HG03196 (cell line): ENCODE results near the gene DIP2C.
"Not testable (repeated sequence)": the region's sequence is repeated elsewhere in the genome, so short reads cannot be mapped to it uniquely, and the experiment has no call there.

ENCODE experiments used
- ATAC-seq: cut with Tn5 transposase; IDR thresholded peaks from one replicate; pipeline ENCODE4 v1.9.1; 2021; ENCODE audit not compliant: unreplicated experiment

Gene DIP2C

DNA sequence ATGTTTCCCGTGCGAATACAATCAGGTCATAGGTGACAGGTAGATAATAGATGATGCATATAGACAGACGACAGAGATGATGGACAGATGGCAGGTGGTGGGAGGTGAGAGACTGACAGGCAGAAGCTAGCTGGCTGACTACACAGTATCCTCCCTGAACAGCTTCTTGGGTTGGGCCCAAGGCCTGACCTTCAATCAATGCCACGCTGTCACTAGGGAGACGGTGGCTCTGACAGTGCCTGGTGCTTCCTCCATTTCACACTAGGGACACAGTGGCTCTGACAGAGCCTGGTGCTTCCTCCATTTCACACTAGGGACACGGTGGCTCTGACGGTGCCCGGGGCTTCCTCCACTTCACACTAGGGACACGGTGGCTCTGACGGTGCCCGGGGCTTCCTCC lies 200.1 kb downstream of the DIP2C start:
- ATAC-seq, result no peak

DNA sequence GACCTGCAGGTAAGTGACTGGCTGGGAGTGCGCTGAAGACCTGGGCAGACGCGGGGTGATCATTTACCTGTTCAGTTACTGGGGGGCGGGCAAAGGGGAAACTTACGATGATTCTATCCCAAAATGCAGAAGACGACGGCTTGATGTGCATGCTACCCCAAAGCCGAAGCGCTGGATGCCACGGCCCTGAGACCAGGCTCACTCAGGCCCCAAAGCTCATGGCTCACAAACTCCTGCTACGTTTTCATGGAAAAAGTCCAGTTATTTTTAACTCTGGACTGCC lies 200.6 kb downstream of the DIP2C start:
- no peak for ATAC-seq

DNA sequence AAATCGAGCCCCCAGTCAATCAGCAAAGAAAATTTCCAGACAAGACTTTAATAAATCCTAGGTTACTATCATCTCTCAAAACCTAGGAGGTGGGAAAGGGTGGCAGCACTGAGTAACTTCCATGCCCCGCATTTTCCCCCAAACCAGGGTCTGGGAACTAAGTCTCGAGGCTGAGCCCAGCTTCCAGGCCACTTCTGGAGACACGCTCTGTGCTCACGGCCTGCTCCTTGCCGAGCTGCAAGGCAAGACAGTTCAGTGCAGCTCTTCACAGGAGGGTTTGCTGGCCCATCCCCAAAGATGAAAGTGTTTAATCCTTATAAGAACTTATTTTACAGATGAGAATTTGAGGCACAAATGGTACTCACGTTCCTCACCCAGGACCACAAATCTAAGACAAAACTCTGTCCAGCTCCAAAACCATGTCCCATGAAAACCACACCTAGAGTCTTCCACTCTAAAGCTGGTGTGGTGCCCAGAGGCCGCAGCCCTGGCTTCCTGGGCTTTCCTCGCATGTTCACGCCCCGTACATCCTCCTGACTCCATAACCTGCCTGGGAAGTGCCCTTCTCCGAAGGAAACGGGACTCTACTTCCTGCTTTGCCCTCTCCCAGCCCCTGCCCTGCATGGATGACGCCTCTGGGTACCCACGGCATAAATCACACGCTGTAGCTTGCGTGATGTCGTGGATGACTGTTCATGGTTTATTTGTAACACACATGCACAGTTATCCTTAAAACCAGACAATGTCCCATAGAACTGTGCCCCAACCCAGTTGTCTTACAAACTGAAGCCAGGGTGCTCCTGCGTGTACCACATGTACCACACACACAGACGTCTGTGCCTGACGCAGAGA lies 201.2 kb downstream of the DIP2C start:
- no peak for ATAC-seq

DNA sequence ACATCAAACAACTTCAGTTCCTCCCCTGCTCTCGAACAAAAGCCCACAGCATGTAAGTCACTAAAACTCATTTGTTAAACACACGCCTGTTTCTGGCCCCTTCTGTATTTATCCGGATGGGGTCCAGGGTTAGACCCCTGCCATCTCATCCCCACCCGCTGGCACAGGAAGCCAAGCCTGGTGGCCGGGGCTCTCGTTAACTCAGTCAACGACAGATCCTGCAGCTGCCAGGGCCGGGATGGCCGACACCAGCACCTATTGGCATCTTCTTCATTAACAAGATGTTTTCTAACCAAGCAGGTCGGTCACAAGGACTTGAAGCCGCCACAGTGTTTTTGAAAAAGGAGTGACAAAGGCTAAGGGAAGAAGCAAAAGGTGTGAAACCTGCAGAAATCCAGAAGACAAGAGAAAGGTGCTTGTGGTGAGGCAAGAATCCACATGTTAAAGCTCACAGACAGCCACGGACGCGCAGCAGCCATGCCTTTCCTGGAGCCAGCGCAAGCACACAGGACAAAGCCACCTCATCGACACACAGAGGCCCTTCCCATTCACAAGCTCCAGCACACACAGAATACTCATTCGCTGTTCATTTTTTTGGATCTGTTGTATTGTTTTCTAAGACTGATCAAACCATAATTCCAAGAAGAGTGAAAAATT lies 202.7 kb downstream of the DIP2C start:
- ATAC-seq, result no peak

DNA sequence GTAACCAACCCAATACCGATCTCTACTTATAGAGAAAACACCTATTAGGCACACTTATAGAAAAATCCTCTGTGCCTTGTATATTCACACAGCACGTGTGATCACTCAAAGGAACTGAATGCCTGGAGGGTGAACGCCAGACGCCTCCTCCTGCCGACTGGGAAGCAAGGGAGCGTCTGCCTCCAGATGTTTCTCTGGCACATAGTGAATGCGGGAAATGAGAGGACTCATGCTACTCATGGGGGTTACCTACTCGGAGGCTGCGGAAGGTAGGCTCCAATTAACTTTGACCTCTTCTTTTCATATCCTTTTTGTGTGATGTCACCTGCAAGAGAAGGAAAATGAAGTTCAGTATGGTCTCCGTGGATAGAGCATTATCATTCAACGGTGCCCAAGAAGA lies 203.3 kb downstream of the DIP2C start:
- no peak for ATAC-seq

DNA sequence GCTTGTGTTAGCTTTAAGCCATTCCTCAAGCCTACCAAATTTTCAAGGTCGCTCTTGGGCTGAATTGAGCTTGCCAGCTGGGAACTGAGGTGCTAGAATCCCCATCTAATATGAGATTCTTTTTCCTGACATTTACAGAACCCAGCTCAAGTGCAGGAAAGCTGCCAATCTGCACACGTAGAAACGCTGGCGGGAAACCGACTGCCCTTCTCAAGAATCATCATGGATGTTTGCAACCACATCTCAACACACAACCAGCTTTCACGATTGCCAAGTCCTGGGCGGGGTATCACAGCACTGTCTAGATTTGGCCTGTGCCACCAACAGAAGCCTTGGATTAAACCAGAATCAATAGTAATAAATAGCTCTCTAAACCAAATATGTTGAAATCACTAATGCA lies 203.7 kb downstream of the DIP2C start:
- ATAC-seq, result no peak

DNA sequence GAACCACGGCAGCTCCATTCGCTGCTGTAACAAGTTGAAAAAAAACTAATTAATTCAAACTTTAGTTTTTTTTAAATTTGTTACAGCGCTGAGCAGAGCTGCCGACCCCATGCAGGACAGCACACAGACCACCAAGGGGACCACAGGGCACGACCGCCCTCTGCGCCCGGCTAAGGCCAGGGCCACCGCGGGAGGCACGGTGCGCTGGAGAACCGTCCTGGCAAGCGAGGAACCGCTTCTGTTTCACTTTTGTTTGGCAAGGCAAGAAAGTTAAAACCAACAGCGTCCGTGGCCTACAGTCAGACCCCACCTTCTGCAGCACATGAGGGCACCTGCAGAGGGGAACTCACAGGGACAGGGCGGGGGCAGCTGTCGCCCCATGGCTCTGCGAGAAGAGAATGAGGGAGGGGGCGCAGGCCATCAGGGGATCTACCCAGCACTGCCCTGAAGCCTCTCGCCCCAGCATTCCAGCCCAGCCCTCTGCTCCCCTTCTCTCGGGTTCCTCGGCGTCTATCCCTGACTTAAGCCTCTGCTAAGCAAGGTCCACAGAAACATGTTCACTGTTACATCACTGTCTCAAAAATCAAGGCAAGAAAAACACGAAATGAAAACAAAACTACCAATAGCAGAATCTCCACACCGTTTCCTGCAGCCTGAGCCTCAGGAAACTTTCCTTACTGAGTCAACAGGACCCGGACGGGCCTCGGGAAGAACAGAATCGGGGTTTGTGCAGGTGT lies 204.4 kb downstream of the DIP2C start:
- no peak for ATAC-seq

DNA sequence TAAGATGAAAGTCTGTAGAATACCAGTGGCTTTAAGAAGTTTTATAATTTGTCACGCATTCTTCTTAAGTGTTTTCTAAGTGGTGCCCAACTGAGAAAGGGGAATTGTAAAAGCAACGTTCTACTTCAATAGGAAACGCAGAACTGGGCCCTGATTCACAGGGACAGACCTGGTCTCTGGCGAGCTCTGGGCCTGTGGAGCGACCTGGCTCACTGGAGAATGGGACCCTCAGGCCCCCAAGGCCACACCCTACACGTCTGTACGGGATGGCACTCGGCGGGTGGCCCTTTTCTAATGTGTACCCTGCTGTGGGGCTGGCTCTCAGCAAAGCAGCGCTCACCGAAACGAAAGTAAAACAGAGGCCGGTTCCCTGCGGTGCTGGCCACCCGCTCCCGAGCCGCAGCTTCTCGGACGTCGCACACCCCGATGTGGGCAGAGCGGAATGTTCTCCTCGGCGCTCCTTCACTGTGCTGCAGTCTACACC lies 205.0 kb downstream of the DIP2C start:
- ATAC-seq, result no peak

DNA sequence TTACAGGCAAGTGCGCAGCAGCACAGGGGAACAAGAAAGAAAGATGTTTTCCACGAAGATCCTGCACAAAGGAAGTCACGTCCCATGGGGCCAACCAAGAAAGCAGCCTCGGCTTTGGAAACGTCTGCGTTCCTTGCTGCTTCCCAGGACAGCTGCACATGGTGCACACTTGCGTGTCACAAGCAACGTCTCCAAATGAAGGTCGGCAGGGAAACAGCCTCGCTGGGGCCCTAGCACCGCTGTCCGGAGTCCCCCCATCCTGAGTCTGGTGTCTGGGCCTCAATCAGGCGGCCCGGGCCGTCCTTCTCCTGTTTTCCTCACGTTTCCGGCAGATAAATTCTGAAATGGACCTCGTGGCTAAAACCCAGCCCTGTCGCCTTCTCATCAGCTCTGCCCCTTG lies 206.2 kb downstream of the DIP2C start:
- ATAC-seq, result no peak

DNA sequence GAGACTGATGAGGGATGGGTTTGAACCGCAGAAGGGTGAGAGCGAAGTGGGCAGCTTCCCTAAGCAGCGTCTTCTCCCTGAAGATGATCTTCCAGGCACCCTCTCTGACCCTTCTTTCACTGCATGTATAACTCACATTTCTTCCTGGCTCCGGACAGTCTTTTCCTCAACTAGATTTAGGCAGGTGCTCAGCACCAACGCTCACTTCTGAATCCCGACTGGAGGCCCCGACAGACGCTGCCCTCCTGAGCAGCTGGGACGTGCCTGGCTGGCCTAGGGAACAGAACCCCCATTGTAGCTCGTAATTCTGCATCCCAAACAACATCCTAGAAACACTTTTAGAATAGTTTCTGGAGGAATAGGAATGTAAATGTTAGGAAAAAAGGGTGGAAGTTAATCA lies 206.6 kb downstream of the DIP2C start:
- ATAC-seq, result no peak

DNA sequence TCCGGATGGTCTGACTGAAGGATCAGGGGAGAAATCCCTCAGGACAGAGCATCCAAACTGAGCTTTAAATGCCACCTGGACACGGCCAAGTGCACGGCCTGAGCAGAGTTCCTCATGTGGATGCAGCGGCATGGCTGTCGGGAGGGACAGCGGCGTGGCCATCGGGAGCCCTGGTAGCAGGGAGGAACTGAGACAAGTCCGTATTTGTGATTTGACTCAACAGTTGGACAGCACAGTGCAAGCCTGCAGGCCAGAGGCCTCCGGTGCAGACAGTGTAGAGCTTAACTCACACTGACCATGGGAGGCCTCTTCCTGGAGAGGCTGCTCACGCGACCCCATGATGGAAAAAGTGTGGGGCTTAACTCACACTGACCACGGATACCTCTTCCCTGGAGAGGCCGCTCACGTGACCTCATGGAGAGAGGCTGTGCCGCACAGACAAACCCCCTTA lies 207.4 kb downstream of the DIP2C start:
- no peak for ATAC-seq

DNA sequence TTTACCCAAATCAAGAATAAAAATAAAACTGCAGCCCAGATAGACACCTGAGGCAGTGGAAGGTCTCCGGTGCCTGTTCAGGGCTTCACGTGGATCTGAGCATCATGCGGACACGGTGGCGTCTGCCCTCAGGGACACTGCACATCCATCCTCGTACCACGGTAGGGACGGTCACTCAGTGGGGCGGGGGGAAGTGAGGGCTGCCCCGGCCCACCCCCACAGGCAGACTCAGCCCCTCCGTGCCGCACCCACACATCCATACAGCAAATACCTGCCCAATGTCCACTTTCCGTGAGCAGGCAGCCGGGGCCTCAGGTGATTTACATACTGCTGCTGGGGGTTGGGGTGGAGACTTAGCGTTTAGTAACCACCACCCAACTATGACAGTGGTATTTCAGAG lies 207.8 kb downstream of the DIP2C start:
- ATAC-seq, result no peak

DNA sequence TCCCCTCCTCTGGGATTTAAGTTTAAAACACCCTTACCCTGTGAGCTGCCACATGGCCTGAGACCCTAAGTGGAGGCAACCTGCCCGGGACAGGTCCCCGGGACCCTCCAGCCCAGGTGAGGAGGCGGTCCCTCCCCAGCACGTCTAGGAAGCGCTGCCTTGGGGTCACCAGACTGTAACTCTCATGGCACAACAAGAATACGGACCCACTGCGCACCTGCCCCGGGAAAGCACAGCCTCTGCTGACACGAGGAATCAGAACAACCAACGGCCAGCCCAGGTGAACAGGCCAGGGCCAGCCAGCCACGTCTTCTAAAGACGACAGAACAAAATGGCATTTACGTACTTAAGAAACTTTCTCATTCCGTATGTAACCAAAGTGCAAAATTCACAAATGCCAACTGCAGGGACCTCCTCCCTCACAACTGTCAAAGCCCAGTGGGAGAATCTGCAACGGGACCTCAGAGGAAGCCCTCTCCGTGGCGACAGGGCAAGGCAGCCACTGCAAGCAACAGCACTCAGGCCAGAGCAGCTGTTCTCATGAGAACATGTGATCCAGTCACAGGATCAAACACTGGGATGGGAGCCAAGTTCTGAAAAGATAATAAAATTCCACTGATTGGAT lies 208.4 kb downstream of the DIP2C start:
- no peak for ATAC-seq

DNA sequence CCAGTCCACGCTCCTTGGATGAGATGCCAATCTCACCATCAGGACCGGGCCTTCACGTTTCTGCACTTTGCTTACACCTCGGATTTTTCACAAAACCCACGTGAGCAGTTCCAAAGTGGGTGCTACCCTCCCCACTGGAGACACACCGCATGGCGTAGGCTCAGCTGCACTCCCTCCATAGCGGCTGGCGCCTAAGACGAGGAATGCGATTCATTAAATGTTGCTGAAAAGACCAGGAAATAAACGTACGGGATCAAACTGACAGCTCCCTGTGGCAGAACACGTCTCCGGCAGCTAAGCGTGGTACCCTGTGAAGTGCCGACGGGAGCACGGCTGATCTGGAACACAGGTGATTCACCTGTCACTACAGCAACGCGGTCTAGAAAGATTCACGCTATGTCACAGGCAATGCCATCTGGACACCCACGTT lies 209.0 kb downstream of the DIP2C start:
- no peak for ATAC-seq

DNA sequence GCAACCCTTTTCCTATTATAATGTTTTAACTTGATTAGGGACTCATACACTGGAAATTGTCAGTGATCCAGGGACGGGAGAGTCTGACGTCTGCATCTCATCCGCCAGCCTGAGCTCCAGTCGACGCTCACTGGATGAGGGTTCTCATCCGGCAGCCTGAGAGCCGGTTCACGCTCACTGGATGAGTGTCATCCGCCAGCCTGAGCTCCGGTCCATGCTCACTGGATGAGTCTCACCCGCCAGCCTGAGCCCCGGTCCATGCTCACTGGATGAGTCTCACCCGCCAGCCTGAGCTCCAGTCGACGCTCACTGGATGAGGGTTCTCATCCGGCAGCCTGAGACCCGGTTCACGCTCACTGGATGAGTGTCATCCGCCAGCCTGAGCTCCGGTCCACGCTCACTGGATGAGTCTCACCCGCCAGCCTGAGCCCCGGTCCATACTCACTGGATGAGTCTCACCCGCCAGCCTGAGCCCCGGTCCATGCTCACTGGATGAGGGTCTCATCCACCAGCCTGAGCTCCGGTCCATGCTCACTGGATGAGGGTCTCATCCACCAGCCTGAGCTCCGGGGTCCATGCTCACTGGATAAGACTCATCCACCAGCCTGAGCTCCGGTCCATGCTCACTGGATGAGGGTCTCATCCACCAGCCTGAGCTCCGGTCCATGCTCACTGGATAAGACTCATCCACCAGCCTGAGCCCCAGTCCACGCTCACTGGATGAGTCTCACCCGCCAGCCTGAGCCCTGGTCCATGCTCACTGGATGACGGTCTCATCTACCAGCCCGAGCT lies 209.6 kb downstream of the DIP2C start:
- not testable (repeated sequence) for ATAC-seq

DNA sequence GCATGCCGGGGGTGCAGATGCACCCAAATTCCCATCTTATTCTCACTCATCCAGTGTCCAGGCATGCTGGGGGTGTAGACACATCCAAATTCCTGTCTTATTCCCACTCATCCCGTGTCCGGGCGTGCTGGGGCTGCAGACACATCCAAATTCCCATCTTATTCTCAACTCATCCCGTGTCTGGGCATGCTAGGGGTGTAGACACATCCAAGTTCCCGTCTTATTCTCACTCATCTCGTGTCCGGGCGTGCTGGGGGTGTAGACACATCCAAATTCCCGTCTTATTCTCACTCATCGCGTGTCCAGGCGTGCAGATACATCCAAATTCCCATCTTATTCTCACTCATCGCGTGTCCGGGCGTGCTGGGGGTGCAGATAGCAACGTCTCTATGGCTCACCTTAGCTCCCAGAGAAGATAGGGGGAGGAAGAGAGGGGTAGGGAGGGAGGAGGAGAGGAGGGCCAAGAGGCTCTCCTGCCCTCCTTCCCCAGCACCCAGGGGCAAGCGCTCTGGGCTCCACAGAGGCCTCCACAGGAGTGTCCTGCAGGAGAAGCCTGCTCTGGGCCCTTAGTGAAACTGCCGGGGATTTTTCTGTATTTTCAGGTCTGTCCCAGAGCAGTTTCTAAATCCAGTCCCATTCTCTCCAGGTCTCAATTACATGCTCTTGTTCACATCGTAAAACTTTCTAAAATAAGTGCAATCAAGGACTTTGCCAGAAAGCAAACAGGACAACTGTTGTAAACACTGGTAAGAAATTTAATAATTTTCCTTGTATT lies 210.8 kb downstream of the DIP2C start:
- ATAC-seq, result no peak

DNA sequence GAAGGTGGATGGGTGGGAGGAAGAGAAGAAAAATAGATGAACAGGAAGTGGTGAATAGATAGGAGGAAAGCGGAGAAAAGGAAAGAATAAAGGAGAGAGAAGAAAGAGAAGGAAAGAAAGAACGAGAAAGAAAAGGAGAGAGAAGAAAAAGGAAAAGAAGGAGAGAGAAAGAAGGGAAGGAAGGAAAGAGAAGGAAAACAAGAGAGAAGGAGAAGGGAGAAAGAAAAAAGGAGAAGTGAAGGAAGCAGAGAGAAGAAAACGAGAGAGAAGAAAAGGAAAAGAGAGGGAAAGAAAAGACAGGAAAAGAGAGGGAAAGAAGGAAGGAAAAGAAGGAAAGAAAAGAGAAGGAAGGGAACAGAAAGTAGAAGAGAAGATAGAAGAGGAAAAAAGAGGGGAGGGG lies 211.8 kb downstream of the DIP2C start:
- ATAC-seq, result no peak

DNA sequence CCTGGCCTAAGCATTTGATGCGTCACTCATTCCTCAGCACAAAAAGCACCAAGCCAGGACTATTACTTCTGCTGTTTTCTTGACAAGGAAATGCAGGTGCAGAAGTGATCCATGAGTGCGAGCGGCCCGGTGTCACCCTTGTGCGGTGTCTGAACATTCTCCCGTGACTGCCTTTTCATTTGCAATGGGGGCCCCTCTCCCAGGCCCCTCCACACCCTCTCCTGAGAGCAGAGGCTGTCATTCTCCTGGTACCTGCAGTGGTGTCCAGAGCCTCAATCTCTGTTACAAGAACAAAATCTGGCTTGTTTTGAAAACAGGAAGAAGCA lies 213.1 kb downstream of the DIP2C start:
- no peak for ATAC-seq

DNA sequence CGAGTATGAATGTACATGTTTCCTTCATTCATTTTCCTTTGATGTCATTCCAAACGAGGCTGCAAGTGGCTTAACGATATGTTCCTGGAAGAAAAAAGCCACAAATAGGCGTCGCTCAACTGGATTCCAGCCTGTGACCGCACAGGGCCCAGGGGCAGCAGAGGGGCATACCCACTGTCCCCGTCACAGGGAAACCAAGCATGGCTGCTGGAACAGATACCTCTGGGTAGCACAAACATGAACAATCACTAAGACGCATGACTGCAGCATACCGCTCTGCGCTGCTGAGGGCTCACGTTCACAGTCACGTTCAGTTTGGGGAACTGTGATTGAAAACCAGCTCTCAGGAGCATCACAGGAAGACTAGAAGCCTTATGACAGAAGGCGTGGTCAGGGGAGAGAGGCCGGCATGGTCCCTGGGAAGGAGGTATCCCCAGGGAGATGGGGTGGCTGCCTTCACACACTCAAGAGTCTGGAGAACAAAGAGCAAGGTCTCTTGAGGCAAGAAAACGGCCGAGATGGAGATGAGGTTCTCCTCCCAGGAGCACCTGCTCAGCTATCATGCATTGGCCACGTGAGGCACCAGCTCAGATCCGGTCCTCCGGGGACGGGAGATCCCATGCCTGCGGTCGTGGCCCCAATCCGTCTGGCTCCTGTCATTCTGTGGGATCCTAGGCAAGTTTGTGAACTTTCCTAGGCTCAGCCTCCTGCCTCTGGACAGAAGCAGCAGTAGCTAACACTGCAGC lies 213.6 kb downstream of the DIP2C start:
- ATAC-seq, result no peak
